ENCODE results near the gene COMP. TPM values are rescaled to one million over a fixed set of nuclear protein-coding genes. Genes with fewer than 3 reads are reported as not detected.

COMP gene
- total RNA-seq, 1 donor from 2014 or later, result not detected

DNA sequence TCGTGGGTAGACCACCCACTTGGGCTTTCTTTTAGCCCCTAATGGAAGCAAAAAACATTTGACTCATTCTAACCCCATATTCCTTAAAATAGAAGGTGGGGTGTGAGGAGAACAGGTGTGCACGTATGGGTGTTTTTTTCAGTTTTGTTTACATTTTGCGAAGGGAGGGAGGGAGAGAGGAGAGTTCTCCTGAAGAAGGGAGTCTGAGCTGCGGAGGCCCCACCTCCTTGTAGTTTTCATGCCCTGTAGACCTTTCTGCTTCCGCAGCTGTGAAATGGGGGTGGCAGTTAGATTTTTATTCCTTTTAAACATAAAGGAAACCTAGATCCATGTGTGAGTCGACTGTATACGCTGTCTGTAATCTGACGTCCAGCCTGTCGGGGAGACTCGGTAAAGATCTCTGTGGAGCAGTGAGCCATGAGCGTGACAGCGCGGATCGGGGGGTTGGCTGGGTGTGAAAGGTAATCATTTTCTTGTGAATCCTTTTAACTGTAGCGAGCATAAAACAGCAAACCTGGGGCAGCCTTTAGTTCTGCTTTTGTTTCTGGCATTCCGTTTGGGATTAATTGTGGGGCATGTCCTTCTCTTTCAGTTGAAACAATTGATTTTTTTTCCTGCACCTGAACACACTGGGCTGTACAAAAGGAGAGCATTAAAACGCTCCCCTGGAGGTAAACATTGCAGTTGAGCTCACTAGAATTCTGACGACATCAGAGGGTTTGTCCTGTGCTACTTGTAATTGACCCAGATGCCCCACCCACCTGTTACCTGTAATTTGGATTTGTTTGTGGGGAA is 42.9 kb upstream of the COMP start:
- peak overlapping the region; percentile 98 for H3K4me3 Mint-ChIP-seq (ENCODE audit: unreplicated experiment)
- H3K27me3 Mint-ChIP-seq (ENCODE audit: unreplicated experiment), result peaks cover 2% of the 10 kb centered on the region
- TF ChIP-seq CTCF (IDR thresholded peaks at IDR 0.05; ENCODE audit: unreplicated experiment), result no peak
- peaks cover 17% of the 10 kb centered on the region for H3K36me3 Mint-ChIP-seq (ENCODE audit: low read depth, unreplicated experiment)
- peaks cover 27% of the 10 kb centered on the region for H3K4me1 Mint-ChIP-seq (ENCODE audit: unreplicated experiment)
- no peak overlapping the region for H3K27ac Mint-ChIP-seq (ENCODE audit: unreplicated experiment)
- H3K9me3 Mint-ChIP-seq (ENCODE audit: unreplicated experiment), result no peaks in the 10 kb centered on the region
- no peak for DNase-seq (ENCODE audit: low spot score)

GRCh38 chr19:18833141-18833476 is 42.0 kb upstream of the COMP start:
- Mint-ChIP-seq H3K36me3 (ENCODE audit: low read depth, unreplicated experiment) (peaks cover 17% of the 10 kb centered on the region), H3K27ac (ENCODE audit: unreplicated experiment) (peak overlapping the region; percentile 77), H3K4me1 (ENCODE audit: unreplicated experiment) (peaks cover 27% of the 10 kb centered on the region), H3K9me3 (ENCODE audit: unreplicated experiment) (no peaks in the 10 kb centered on the region), H3K4me3 (ENCODE audit: unreplicated experiment) (peak overlapping the region; percentile 98), H3K27me3 (ENCODE audit: unreplicated experiment) (peaks cover 2% of the 10 kb centered on the region)
- no peak for TF ChIP-seq CTCF (IDR thresholded peaks at IDR 0.05; ENCODE audit: unreplicated experiment)
- DNase-seq (ENCODE audit: low spot score), result no peak

DNA sequence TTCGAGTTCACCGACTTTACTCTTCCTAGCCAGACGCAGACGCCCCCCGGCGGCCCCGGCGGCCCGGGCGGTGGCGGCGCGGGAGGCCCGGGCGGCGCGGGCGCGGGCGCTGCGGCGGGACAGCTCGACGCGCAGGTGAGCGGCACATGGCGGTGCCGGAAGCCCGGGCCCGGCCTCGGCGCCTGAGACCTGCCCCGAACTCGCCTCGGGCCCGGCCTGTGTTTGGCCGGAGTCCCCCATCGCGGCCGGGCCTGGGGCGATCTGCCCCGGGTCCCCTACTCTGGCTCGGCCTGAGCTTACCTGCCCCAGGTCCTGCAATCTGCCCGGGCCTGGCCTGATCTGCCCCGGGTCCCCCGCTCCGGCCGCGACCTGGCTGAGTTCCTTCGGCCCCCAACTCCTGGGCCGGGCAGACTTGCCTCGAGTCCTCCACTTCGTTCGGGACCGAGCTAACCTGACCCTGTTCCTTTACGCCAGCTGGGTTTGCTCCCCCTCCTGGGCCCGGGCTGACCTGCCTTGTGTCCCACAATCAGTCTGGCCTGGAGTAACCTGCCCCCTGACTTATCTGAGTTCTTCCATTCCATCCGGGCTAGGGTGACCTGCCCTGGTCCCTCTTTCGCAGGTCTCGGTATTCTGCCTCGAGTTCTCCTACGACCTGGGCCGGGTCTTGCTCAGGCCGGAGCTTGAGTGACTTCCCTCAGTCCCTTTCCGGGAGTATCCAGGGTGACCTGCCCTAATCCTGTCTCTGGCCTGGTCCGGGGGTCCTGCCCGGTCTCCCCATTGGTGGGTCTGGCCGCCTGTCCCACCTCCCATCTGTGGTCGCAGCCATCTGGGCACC is 41.4 kb upstream of the COMP start:
- Mint-ChIP-seq H3K4me1 (ENCODE audit: unreplicated experiment) (peaks cover 27% of the 10 kb centered on the region), H3K27me3 (ENCODE audit: unreplicated experiment) (peaks cover 2% of the 10 kb centered on the region), H3K4me3 (ENCODE audit: unreplicated experiment) (peak overlapping the region; percentile 98), H3K9me3 (ENCODE audit: unreplicated experiment) (no peaks in the 10 kb centered on the region), H3K27ac (ENCODE audit: unreplicated experiment) (peak overlapping the region; percentile 77), H3K36me3 (ENCODE audit: low read depth, unreplicated experiment) (peaks cover 13% of the 10 kb centered on the region)
- peak; percentile 37 for DNase-seq (ENCODE audit: low spot score)
- no peak for TF ChIP-seq CTCF (IDR thresholded peaks at IDR 0.05; ENCODE audit: unreplicated experiment)

- Mint-ChIP-seq H3K27me3 (ENCODE audit: unreplicated experiment) (peaks cover 2% of the 10 kb centered on the region), H3K4me1 (ENCODE audit: unreplicated experiment) (peaks cover 27% of the 10 kb centered on the region), H3K9me3 (ENCODE audit: unreplicated experiment) (no peaks in the 10 kb centered on the region), H3K36me3 (ENCODE audit: low read depth, unreplicated experiment) (peaks cover 13% of the 10 kb centered on the region), H3K27ac (ENCODE audit: unreplicated experiment) (peak within 1 kb of the TSS; percentile 77), H3K4me3 (ENCODE audit: unreplicated experiment) (peak within 1 kb of the TSS; percentile 98)
- no peak for TF ChIP-seq CTCF (IDR thresholded peaks at IDR 0.05; ENCODE audit: unreplicated experiment)
- DNase-seq (ENCODE audit: low spot score), result peak; percentile 96
These were observed 40.6 kb upstream of the COMP start, which contains the start of gene UPF1 for GRCh38 chr19:18831524-18832305. UPF1 (plus strand) TSS chr19:18831959; CDS start chr19:18832210, 251 bp downstream.
